Astrocyte of the spinal cord (primary cell): ENCODE results near the gene NDEL1.

ENCODE experiments used
- DNase-seq: peaks from one replicate; pipeline ENCODE4 v3.0.0; 2011; ENCODE audit warnings: low read depth, low spot score
- H3K4me3 ChIP-seq: 2 replicates; pipeline ENCODE4 v1.5.1; 2011; ENCODE audit warnings: low read depth, mild to moderate bottlenecking, low read length, moderate library complexity
- CTCF ChIP-seq: IDR thresholded peaks from 2 replicates; pipeline ENCODE4 v1.5.1; 2012; ENCODE audit warnings: low read depth, mild to moderate bottlenecking, low read length, inconsistent platforms
- in situ Hi-C: cut with HindIII; loops from 2 replicates; pipeline ENCODE4 v1.10.0; 2017; ENCODE audit warnings: low sequenced_read_pairs

Gene NDEL1

GRCh38 chr17:8458128-8458527, 22.4 kb downstream of the NDEL1 start:
- H3K4me3 ChIP-seq: no peak overlapping the region
- TF ChIP-seq CTCF: no peak
- DNase-seq: no peak
- in situ Hi-C loops: no loop called here

- DNase-seq: no peak
- no peak overlapping the region for H3K4me3 ChIP-seq
- in situ Hi-C loops: no loop called here
- TF ChIP-seq CTCF: no peak
Observed at GRCh38 chr17:8459107-8459506, 23.4 kb downstream of the NDEL1 start.

DNA sequence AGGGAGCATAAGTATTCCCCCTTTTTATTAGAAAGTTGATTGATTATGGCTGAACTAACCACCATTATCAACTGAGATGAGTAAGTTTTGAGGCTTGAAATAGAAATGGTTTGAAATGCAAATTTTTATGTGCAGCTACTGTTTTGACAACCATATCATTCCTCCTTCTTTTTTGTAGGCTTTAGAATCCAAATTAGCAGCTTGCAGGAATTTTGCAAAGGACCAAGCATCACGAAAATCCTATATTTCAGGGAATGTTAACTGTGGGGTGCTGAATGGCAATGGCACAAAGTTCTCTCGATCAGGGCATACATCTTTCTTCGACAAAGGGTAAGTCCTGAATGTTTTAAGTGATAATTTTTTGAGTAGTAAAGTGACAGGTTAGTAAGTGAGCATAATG, 24.1 kb downstream of the NDEL1 start:
- DNase-seq: no peak
- in situ Hi-C loops: no loop called here
- TF ChIP-seq CTCF: no peak
- H3K4me3 ChIP-seq: no peak overlapping the region

DNA sequence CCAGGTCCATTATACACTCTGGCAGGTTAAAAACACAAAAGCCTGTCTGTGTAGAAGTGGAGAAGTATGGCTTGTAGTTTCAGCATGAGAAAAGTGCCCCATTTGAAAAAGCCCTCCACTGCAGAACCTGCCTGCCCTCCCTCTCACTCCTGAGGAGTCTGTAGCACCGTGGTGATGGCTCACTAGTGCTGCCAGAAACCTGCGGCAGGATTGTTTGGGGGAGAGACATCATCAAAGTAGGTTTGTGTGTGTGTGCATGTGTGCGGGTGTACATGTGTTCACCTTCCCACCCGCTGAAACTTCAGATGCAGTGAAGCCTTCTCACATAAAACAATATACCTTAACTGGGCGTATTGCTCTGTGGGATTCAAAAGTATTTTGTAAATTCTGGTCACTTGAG, 26.9 kb downstream of the NDEL1 start:
- in situ Hi-C loops: no loop called here
- TF ChIP-seq CTCF: no peak
- H3K4me3 ChIP-seq: no peak overlapping the region
- DNase-seq: no peak

DNA sequence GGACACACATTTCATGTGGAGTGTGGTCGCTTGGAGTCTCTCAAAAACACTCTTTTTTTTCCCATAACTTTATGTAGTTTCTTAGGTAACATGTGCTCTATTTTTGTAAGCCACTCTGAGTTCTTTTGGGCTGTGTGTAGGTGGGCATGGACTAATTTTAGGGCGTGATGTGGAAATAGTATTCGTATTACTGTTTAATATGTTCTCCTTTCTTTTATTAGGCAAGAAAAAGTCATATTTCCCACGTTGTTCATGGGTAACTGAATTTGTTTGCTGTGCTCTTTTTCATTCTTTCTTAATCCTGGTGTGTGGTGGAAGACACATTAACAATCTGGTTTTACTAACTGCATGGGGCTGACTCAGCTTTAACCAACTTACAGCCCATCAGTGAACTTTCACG, 27.4 kb downstream of the NDEL1 start:
- in situ Hi-C loops: no loop called here
- H3K4me3 ChIP-seq: no peak overlapping the region
- DNase-seq: peak; percentile 16
- no peak for TF ChIP-seq CTCF

GRCh38 chr17:8464941-8465340, 29.3 kb downstream of the NDEL1 start:
- in situ Hi-C loops: no loop called here
- no peak for TF ChIP-seq CTCF
- DNase-seq: no peak
- no peak overlapping the region for H3K4me3 ChIP-seq

- in situ Hi-C loops: no loop called here
- no peak for TF ChIP-seq CTCF
- no peak overlapping the region for H3K4me3 ChIP-seq
- DNase-seq: no peak
Observed at GRCh38 chr17:8465356-8465755, 29.7 kb downstream of the NDEL1 start.
